ENCODE data around the gene TAS1R3. TPM values are rescaled to one million over a fixed set of nuclear protein-coding genes. Genes with fewer than 3 reads are reported as not detected.

Gene TAS1R3
- total RNA-seq, 1 experiment from 2014 or later, result 0.22 TPM

DNA sequence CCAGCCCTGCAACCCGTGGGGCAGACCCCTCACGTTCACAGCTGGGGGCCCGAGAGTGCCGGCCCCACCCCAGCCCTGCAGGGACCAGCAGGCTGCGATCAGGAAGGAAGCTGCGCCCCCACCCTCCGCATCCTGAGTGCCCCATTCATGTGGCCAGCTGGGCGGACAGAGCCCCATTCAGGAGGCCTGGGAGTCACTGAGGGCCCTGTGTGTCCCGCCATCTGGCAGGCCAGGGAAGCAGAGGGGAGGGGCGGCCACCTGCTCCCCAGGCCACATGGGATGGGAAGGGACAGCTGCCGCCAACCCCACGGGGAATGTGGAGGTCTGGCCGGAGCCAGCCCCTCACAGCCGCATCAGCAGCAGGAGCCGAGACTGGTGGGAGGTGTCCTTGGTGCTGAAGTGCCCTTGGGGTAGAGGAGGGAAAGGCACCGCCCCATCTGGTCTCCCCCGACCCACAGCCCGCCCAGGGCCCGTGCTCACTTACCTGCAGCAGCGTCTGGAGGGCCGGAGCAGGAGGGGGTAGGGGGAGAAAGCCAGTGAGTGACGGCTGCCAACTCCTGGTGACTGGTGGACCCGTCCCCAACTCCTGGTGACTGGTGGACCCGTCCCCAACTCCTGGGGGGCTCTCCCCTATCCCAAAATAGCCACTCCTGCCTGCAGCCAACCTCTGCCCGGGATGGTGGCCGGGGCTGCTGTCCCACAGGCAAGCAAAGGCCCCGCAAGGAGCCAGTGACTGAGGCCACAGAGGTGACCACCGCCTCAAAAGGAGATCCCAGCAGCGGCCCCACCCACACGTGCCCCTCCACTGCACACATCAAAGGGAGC is 32.0 kb upstream of the TAS1R3 start (continued):
- TF ChIP-seq, protein P1, sequence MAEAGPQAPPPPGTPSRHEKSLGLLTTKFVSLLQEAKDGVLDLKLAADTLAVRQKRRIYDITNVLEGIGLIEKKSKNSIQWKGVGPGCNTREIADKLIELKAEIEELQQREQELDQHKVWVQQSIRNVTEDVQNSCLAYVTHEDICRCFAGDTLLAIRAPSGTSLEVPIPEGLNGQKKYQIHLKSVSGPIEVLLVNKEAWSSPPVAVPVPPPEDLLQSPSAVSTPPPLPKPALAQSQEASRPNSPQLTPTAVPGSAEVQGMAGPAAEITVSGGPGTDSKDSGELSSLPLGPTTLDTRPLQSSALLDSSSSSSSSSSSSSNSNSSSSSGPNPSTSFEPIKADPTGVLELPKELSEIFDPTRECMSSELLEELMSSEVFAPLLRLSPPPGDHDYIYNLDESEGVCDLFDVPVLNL (CRISPR knock-in tag; IDR thresholded peaks at IDR 0.05; ENCODE audit: borderline replicate concordance, low read depth), result no peak
- TF ChIP-seq GRHL2 (CRISPR knock-in tag; IDR thresholded peaks at IDR 0.05; ENCODE audit: insufficient replicate concordance, severe bottlenecking), result no peak
- TF ChIP-seq ZBTB21 (CRISPR knock-in tag; IDR thresholded peaks at IDR 0.05; ENCODE audit: borderline replicate concordance), result no peak
- TF ChIP-seq, protein P2, sequence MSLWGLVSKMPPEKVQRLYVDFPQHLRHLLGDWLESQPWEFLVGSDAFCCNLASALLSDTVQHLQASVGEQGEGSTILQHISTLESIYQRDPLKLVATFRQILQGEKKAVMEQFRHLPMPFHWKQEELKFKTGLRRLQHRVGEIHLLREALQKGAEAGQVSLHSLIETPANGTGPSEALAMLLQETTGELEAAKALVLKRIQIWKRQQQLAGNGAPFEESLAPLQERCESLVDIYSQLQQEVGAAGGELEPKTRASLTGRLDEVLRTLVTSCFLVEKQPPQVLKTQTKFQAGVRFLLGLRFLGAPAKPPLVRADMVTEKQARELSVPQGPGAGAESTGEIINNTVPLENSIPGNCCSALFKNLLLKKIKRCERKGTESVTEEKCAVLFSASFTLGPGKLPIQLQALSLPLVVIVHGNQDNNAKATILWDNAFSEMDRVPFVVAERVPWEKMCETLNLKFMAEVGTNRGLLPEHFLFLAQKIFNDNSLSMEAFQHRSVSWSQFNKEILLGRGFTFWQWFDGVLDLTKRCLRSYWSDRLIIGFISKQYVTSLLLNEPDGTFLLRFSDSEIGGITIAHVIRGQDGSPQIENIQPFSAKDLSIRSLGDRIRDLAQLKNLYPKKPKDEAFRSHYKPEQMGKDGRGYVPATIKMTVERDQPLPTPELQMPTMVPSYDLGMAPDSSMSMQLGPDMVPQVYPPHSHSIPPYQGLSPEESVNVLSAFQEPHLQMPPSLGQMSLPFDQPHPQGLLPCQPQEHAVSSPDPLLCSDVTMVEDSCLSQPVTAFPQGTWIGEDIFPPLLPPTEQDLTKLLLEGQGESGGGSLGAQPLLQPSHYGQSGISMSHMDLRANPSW (CRISPR knock-in tag; conservative IDR thresholded peaks at IDR 0.05; ENCODE audit: low read depth), result no peak
- TF ChIP-seq ZNF423 (CRISPR knock-in tag; IDR thresholded peaks at IDR 0.05), result no peak
- TF ChIP-seq NR2C2 (CRISPR knock-in tag; IDR thresholded peaks at IDR 0.05), result no peak
- TF ChIP-seq, protein P3, sequence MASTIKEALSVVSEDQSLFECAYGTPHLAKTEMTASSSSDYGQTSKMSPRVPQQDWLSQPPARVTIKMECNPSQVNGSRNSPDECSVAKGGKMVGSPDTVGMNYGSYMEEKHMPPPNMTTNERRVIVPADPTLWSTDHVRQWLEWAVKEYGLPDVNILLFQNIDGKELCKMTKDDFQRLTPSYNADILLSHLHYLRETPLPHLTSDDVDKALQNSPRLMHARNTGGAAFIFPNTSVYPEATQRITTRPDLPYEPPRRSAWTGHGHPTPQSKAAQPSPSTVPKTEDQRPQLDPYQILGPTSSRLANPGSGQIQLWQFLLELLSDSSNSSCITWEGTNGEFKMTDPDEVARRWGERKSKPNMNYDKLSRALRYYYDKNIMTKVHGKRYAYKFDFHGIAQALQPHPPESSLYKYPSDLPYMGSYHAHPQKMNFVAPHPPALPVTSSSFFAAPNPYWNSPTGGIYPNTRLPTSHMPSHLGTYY (CRISPR knock-in tag; IDR thresholded peaks at IDR 0.05), result no peak
- TF ChIP-seq ZNF396 (CRISPR knock-in tag; IDR thresholded peaks at IDR 0.05; ENCODE audit: borderline replicate concordance), result no peak
- peak; percentile 70 for TF ChIP-seq TEAD4 (CRISPR knock-in tag; IDR thresholded peaks at IDR 0.05)
- TF ChIP-seq JUN (CRISPR knock-in tag; IDR thresholded peaks at IDR 0.05), result 0 out of 2 replicates have a peak, but pooled peaks have one; percentile 53
- TF ChIP-seq, protein P4, sequence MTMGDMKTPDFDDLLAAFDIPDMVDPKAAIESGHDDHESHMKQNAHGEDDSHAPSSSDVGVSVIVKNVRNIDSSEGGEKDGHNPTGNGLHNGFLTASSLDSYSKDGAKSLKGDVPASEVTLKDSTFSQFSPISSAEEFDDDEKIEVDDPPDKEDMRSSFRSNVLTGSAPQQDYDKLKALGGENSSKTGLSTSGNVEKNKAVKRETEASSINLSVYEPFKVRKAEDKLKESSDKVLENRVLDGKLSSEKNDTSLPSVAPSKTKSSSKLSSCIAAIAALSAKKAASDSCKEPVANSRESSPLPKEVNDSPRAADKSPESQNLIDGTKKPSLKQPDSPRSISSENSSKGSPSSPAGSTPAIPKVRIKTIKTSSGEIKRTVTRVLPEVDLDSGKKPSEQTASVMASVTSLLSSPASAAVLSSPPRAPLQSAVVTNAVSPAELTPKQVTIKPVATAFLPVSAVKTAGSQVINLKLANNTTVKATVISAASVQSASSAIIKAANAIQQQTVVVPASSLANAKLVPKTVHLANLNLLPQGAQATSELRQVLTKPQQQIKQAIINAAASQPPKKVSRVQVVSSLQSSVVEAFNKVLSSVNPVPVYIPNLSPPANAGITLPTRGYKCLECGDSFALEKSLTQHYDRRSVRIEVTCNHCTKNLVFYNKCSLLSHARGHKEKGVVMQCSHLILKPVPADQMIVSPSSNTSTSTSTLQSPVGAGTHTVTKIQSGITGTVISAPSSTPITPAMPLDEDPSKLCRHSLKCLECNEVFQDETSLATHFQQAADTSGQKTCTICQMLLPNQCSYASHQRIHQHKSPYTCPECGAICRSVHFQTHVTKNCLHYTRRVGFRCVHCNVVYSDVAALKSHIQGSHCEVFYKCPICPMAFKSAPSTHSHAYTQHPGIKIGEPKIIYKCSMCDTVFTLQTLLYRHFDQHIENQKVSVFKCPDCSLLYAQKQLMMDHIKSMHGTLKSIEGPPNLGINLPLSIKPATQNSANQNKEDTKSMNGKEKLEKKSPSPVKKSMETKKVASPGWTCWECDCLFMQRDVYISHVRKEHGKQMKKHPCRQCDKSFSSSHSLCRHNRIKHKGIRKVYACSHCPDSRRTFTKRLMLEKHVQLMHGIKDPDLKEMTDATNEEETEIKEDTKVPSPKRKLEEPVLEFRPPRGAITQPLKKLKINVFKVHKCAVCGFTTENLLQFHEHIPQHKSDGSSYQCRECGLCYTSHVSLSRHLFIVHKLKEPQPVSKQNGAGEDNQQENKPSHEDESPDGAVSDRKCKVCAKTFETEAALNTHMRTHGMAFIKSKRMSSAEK (CRISPR knock-in tag; IDR thresholded peaks at IDR 0.05; ENCODE audit: borderline replicate concordance), result no peak
- TF ChIP-seq NFYB (CRISPR knock-in tag; conservative IDR thresholded peaks at IDR 0.05; ENCODE audit: low read depth), result 0 out of 2 replicates have a peak, but pooled peaks have one; percentile 25
- no peak for TF ChIP-seq NR1H2 (CRISPR knock-in tag; IDR thresholded peaks at IDR 0.05)
- no peak for TF ChIP-seq CBFB (CRISPR knock-in tag; IDR thresholded peaks at IDR 0.05; ENCODE audit: low read depth)
- no peak; the same call in 1 of the 2 replicates for TF ChIP-seq CREM (CRISPR knock-in tag; IDR thresholded peaks at IDR 0.05)
- no peak for TF ChIP-seq GTF2I (CRISPR knock-in tag; conservative IDR thresholded peaks at IDR 0.05)
- TF ChIP-seq ZNF317 (CRISPR knock-in tag; IDR thresholded peaks at IDR 0.05; ENCODE audit: borderline replicate concordance, low read depth), result no peak
- no peak for TF ChIP-seq RORB (CRISPR knock-in tag; IDR thresholded peaks at IDR 0.05)
- TF ChIP-seq, protein P5, sequence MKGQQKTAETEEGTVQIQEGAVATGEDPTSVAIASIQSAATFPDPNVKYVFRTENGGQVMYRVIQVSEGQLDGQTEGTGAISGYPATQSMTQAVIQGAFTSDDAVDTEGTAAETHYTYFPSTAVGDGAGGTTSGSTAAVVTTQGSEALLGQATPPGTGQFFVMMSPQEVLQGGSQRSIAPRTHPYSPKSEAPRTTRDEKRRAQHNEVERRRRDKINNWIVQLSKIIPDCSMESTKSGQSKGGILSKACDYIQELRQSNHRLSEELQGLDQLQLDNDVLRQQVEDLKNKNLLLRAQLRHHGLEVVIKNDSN (CRISPR knock-in tag; IDR thresholded peaks at IDR 0.05), result no peak
- TF ChIP-seq ZNF232 (CRISPR knock-in tag; IDR thresholded peaks at IDR 0.05), result no peak
- TF ChIP-seq, protein P6, sequence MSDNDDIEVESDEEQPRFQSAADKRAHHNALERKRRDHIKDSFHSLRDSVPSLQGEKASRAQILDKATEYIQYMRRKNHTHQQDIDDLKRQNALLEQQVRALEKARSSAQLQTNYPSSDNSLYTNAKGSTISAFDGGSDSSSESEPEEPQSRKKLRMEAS (CRISPR knock-in tag; IDR thresholded peaks at IDR 0.05), result peak; percentile 51; the same call in 1 of the 2 replicates
- TF ChIP-seq NFATC4 (CRISPR knock-in tag; IDR thresholded peaks at IDR 0.05), result no peak
- no peak for TF ChIP-seq TP53 (CRISPR knock-in tag; IDR thresholded peaks at IDR 0.05)
- TF ChIP-seq IRF2 (CRISPR knock-in tag; IDR thresholded peaks at IDR 0.05; ENCODE audit: borderline replicate concordance, low read depth), result no peak
- TF ChIP-seq TCF7 (CRISPR knock-in tag; IDR thresholded peaks at IDR 0.05; ENCODE audit: low read depth), result no peak; the same call in 1 of the 2 replicates
- TF ChIP-seq EMX1 (CRISPR knock-in tag; IDR thresholded peaks at IDR 0.05), result no peak
- TF ChIP-seq, protein P7, sequence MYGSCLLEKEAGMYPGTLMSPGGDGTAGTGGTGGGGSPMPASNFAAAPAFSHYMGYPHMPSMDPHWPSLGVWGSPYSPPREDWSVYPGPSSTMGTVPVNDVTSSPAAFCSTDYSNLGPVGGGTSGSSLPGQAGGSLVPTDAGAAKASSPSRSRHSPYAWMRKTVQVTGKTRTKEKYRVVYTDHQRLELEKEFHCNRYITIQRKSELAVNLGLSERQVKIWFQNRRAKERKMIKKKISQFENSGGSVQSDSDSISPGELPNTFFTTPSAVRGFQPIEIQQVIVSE (CRISPR knock-in tag; IDR thresholded peaks at IDR 0.05; ENCODE audit: borderline replicate concordance), result no peak

Data from WTC11 (cell line).